Myocyte (in vitro differentiated cells): ENCODE measurements around the gene S1PR3. TPM values are rescaled to one million over a fixed set of nuclear protein-coding genes. Genes with fewer than 3 reads are reported as not detected.

Experiments used
- DNase-seq: peaks from one replicate; pipeline ENCODE4 v3.0.0-alpha.2; 2012; ENCODE audit warnings: low read depth
- total RNA-seq: library from RNA; depleted of rRNA; stranded (reverse); fragments of >200 nt; gene quantifications from 2 replicates; pipeline ENCODE4 v1.2.3, GENCODE V29; 2014

Gene S1PR3
- total RNA-seq, 1 donor from 2014 or later: 0.70 TPM

GRCh38 chr9:88968799-88969198 lies 22.5 kb upstream of the S1PR3 start:
- no peak for DNase-seq

- no peak for DNase-seq
Measured at GRCh38 chr9:88969646-88970373, 21.5 kb upstream of the S1PR3 start.

DNA sequence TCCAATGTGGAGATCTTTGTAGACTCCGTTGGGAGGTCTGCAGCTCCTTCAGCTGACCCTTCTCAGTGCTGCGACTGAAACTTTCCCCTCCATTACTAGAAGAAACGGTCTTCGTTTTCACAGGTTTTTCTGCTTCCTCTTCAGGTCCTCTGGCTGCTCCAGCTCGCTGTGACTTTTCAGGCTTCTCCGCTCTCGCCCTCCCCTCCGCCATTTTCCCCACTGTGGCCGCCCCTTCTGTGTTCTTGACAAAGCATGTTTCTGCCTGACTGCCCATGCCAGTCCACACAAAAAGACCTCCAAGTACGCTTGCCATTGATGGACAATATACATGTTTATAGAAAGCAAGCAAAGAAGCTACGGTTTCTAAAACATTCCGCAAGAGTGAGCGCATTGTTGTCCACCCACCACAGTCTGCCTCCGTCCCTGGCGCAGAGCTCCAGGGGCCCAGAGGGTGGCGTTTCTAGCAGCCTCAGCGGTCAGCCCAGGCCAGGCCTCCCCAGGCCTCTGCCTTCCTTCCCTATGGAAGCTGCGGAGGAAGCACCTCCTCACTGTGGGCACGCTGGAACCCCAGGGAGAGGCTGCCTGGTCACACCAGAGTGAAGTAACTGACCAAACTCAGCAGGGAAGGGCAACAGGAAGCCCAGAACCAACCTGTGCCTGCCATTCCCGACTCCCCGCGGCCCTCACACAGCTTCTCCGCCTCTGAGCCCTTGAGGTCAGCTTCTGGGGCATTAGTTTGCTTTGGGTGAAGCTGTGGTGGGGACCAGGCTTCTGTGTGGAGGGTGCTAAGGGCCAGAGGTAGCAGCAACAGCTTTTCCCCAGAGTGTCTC lies 19.9 kb upstream of the S1PR3 start:
- no peak for DNase-seq

DNA sequence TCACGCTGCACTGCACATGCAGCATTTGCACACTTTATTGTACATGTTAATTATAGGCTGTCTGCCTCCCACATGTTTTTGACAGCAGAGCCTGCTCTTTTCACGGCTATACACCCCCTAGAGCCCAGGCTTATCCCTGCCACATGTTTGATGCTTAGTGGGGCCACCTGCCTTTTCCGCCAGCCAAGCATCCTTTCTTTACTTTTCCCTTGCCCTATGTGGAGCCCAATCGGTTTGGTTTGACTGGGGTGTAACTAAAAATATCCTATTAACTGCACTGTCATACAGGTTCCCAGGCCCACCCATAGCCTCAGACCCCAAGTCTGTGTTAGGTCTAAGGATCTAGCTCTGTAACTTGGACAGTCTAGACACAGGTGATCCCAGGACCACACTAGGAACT lies 18.9 kb upstream of the S1PR3 start:
- no peak for DNase-seq

DNA sequence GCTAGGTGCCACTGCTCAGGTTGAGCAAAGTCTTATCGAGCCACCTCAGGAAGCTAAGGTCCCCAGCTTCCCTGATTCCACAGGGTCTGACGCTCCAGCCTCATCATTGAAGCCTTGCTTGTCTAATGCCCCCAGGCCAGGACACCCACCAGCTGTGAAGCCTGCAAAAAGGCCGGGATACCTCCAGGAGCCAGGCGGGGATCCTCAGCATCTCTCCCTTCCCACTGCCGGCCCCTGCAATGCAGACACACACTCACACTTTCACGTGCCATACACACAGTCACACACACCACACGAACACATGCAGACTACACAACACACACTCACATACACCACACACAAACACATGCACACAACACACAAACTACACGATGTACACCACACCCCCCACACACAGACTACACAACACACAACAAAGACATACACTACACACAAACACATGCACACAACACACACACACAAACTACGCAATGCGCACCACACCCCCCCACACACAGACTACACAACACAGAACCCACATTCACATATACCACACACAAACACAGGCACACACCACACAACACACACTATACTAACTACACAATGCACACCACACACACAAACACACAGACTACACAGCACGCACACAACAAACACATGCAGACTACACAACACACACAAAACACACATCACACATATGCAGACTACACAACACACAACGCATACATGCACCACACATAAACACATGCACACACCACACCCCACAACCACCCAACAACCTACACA lies 17.8 kb upstream of the S1PR3 start:
- no peak for DNase-seq

DNA sequence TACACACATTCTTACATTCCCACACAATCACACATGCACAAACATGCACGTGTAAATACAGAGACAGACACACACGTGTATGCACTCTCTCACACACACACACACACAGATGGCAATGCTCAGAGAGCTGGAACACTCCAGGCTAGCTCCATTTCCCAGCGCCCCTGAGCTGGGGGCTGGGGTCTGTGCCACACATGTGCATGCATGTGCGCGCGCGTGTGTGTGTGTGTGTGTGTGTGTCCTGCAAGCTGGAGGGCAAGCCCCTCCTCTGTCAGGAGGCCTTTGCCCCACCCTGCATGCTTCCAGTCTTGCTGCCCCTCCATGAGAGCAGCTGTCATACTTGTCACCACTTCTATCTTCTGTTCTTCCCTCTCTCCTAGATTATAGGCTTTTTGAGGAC lies 16.6 kb upstream of the S1PR3 start:
- no peak for DNase-seq

GRCh38 chr9:88975966-88976889 lies 15.0 kb upstream of the S1PR3 start:
- DNase-seq: no peak

DNA sequence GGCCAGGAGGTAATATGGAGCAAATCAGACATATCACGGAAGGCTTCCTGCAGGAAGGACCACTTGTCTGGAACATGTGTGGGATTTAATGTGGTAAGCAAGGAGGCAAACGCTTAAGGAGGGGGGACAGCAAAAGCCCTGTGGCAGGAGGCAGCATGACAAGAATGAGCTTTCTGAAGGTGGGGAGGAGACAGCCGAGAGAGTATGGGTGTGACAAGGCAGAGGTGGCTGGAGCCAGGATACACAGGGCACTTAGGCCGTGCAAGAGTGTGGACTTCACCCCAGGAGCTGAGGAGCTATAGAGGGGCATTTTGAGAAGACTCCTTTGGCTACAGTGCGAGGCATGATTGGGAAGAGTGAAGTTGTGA lies 14.4 kb upstream of the S1PR3 start:
- DNase-seq: no peak

DNA sequence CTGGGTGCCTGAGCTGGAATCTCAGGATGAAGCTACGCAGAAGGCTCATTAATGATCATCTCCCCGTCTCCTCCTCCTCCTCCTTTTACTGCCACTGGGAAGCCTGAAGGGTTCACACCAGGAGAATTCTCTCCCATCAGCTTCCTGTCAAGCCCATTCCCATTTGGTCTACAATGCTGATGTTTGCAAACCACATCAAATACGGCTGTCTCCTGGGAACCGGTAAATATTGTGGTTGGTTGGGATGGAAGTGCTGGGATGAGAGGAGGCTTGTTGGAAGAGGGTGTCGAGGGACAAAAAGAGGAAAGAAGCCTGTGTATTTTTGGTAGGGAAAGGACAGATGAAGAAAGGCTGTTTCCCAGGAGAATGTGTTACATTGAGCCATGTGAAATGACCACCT lies 13.2 kb upstream of the S1PR3 start:
- no peak for DNase-seq

DNA sequence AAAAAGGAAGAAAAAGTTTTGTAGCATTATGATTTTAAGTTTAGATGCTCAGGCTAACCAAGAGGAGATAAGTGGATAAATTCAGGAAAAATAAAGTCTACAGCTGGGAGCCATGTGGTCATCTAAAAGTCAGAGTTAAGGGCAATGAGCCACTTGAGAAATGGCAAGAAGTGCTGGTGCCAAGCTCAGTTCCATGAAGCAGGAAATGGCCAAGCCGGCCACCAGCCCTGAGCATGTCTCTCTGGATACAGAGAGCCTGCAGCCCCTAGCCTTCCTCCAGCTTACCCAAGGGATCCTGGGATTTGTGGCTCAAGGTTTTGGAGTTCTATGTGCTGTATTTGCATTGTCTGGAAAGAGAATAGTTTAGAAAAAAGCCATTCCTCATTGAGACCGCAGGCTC lies 12.2 kb upstream of the S1PR3 start:
- DNase-seq: no peak

DNA sequence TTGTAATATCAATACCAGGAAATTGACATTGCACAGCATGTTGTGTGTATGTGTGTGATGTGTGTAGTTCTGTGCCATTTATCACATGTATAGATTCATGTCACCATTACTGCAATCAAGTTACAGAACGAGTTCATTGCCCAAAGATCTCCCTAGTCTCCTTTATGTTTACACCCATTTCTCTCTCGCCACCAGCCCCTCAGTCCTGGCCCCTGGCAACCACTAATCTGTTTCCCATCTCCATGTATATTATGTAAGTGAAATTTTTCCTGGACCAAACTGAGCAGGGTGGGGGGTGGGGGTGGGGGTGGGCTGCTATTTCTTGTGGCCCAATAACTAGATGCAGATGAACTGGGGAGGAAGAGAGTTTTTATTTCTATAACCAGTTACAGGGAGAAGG lies 11.5 kb upstream of the S1PR3 start:
- DNase-seq: no peak

DNA sequence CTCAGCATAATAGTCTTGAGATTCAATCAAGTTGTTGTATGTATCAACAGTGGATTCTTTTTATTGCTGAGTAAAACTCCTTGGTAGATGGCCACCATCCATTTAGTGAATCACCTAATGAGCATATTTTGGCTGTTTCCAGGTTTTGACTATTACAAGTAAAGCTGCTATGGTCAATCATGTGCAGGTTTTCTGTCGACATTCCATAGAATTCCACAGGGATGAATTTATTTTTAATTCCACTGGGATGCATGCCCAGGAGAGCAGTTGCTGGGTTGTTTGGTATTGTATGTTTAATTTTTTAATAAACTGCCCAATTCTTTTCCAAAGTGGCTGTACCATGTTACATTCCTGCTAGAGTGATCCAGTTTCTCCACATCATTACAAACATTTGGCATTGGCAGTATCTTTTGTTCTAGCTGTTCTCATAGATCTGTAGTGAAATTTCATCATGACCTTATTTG lies 10.5 kb upstream of the S1PR3 start:
- peak; percentile 42 for DNase-seq

- no peak for DNase-seq
Measured at GRCh38 chr9:88983865-88984542, 7.3 kb upstream of the S1PR3 start.

- no peak for DNase-seq
Measured at GRCh38 chr9:88984543-88984883, 6.8 kb upstream of the S1PR3 start.

GRCh38 chr9:88985616-88986015 lies 5.7 kb upstream of the S1PR3 start:
- DNase-seq: no peak

GRCh38 chr9:88986776-88987175 lies 4.5 kb upstream of the S1PR3 start:
- no peak for DNase-seq

- no peak for DNase-seq
Measured at GRCh38 chr9:88987661-88988060, 3.6 kb upstream of the S1PR3 start.

DNA sequence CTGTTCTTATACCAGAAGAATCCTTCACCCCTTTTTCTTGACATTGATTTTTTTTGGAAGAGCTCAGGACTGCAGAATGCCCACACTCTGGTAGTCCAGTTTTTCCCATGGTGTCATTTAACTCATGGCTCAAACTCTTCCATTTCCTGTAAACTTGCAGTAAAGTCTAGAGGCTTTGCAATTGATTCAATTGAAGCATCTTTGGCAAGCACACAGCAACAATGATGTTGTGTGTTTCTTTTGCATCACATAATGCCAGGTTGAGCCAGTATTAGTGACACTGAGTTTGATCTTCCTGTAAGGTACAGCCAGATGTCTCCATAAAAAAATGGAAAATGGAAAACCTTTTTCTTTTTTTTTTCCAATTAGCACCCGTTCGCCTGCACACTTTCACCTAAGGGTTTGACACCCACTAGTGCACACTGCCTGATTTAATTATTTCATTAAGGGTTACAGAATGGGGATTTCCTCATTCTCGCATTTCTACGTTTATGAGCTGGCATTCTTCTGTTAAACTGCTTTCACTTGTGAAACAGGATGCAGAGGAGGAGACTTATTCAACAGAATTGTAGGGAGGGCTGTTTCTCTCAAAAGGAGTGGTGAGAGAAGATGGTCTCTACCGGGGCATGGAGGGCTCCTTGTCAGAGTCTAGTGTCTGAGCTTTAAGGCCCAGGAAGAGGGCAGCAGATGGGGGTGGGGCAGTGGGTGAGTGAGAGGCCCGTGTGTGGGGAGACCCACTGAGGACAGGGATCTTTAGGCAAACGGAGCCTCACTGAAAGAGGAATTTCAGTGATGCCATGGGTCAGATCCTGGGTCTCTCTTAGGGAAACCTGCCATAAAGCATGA lies 2.2 kb upstream of the S1PR3 start:
- no peak for DNase-seq

DNA sequence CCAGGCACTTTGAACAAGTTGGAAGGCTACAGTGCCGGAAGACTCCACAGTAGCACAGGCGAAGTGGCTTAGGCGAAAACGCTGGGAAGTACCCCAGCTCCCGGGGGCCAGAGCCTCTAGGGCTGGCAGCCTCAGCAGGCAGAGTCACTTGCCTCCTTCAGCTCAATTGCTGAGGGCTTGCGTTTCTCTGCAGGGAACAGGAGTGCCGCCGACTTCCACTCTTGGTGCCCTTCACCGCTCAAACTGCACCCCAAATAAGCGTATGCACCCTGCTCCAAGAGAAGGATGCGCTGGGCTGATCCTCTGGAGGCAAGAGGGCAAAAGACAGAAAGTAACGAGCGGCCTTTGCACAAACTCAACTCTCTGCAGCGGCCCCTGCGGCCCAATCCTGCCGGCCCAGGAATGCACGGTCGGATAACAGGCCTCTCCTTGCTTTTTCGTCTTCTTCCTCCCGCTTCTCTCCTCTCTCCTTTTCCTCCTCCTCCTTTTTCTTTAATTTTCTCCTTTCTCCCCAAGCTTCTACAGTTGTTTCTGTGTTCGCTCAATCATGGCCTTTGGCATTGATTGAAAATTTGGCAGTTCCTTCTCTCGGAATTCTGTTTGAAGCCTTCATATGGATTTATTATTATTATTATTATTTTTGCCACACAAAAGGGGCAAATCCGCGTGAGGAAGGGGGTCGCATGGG lies 1.1 kb upstream of the S1PR3 start:
- no peak for DNase-seq
